NOMO-1 treated with dmso at 0.1 percent for 144 hours (cell line): ENCODE results near the gene PTH1R.

ENCODE experiments used
- DNase-seq: peaks from one replicate; lab custom pipeline; 2025; ENCODE audit not compliant: unreplicated experiment; lab: John Stamatoyannopoulos, UW

PTH1R gene

DNA sequence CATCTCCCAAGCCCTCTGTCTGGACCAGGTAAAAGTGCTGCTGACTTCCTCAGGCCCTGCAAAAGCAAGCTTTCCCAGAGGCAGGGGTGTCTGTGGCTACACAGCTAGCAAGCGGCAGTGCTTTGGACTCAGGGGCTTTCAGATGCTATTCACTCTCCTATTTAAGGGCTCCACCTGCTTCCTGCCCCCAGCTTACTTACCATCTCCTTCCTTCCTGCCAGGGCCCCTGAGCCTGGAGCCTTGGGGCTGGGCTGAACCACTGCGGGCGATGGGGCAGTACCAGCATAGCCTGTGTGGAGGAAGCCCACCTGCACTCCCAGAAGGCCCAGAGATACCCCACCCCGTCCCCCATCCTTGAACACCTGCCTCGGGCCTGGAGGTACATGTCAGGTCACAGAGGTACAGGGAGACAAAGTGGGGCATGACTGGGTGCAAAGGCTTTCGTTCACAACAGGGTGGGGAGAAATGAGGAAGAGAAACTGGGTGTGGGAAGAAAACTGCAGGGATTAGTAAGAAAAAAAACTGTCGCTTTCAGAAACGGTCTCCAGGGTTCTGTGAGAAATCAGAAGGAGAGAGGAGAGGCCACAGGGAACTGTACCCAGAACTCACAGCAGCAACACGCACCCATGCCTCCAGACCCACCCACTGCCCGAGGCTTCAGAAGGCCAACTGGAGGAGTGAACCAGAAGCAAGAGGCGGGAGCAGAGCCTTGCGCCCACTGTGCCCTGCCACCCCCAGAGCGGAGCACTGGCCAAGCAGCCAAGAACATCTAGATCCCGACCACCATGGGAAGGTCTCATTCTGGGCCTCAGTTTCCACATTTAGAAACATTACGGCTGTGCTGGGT is 49.6 kb downstream of the PTH1R start:
- peak; percentile 95 for DNase-seq

DNA sequence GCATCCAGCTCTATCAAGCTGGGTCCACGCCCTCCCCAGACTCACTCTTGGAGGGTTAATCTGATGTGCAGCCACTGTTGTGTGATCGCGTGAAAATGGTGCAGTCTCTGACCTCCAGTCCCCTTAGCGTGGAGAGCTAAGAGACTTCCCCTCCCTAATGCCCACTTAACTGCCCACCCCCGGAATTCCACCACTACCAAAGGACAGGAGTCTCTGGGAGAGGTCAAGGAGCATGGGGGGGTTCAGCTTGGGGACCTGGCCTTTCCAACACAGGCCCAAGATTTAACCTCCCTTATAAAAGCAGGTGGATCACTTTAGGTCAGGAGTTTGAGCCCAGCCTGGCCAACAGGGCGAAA is 50.2 kb downstream of the PTH1R start:
- DNase-seq, result no peak

DNA sequence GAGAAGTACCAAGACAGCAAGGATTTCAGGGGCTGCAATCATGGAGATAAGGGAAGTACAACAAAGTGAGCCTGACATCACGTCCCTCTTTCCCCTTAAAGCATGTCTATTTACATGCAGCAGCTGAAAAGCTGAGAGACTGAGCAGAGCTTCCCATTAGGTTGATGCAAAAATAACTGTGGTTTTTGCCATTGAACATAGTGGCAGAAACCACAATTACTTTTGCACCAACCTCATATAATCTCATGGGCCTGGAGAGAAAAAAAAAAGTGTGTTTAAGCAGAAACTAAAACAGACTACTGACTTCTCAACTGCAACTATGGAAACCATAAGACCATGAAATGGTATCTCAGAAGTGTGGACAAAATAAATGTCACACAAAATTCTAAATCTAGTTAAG is 50.8 kb downstream of the PTH1R start:
- DNase-seq, result peak; percentile 79

DNA sequence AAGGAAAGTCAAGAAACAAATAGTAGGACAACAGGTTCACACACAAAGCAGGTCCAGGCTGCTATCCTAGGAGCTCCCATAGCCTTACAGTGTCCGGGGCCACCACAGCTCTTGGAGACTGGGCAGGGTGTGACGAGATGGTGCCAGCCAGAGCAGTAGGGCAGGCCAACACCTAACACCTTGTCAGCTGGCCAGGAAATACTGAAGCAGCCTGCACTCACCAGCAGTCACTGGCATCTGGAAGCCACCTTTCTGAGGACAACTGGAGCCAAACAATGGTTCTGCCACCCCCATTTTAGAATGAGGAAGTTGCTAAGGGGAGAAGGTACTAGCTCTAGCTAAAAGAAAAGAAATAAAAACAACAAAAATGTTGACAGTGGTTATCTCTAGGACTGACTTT is 51.8 kb downstream of the PTH1R start:
- DNase-seq, result no peak

DNA sequence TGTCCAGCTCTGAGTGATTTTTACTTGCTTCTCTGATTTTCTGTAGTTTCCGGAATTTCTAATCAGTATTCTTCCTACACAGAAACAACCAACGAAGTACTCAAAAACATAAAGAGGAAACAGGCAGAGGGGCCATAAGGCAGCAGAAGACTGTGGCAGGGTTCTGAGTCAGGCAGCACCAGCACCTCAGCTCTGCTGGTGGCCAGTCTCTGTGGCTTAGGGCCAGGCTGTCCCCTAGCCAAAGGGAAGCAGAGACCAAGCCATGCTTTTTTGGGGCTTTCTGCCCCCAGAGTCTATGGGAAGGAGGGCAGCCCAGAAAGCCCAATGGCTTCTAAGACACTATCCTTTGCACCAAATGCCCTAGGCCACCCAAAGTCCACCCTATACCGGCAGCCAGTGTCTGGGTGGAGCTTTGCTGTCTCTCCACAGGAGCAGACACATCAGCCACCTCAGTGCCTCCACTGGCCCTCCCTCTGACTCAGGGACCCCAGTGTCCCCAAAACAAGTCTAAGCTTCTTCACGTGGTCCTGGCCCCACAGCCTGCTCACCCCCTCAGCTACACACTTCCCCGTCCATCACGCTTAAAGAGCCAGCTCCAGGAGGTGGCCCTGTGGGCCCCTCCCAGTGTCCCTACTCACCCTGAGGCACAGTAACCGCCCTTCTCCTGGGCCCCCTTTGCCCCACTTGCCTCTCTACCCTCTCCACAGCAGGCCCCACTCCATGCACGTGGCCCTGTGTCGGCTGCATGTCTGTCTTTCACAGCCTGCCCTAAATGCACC is 52.8 kb downstream of the PTH1R start:
- no peak for DNase-seq

GRCh38 chr3:46930945-46931403 is 53.5 kb downstream of the PTH1R start:
- no peak for DNase-seq

- DNase-seq, result no peak
These were observed 54.3 kb downstream of the PTH1R start for GRCh38 chr3:46931631-46932331.

GRCh38 chr3:46932455-46933225 is 55.1 kb downstream of the PTH1R start:
- no peak for DNase-seq

DNA sequence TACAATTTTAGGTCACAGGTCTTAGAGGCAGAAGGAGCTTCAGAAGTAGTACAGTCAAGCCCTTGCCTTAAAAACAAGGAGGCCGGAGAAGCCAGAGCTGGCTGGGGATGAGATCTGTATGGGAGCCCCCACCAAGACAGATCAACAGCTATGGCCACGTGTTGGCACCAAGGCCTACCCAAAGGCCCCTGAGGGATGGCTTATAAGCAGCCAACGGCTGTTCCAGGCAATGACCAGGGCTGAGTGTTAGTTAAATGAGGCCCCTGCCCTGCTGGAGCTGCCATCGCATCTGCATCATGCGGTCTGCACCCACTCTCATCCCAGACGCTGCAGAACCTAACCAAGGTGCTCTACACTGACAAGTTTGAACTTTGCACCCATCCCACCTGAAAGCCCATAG is 55.7 kb downstream of the PTH1R start:
- no peak for DNase-seq

GRCh38 chr3:46934072-46934471 is 56.6 kb downstream of the PTH1R start:
- no peak for DNase-seq

DNA sequence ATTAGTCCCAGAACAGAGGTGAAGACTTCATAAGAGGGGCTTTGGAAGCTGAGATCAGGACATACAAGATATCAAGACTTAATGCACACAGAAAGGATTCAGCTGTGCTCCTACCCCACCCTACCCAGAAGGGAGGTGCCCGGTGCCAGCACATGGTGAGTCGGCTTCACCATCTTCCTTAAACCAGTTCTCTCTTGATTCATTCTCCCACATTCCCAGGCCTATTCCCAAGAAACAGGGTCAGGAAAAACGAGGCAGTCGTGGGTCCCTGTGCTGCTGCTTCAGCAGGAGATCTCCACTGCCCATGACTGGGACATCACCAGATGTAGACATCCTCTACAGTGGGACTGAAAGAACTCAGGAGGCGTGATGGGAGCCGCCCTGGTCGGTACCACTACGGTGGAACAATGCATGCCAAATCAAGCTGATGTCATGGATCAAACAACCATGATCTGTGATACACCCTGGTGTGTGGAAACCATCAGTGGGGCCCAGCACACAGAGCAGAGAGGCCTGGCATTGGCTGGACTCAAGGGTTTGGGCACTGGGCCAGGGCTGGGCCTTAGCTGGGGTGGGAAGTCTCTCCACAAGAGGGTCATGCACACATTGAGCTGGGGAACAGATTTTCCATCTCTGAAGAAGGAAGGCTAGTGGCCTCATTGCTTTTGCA is 57.1 kb downstream of the PTH1R start:
- no peak for DNase-seq

- no peak for DNase-seq
These were observed 57.8 kb downstream of the PTH1R start for GRCh38 chr3:46935168-46935858.

- DNase-seq, result peak; percentile 71
These were observed 58.6 kb downstream of the PTH1R start for GRCh38 chr3:46935989-46936558.

DNA sequence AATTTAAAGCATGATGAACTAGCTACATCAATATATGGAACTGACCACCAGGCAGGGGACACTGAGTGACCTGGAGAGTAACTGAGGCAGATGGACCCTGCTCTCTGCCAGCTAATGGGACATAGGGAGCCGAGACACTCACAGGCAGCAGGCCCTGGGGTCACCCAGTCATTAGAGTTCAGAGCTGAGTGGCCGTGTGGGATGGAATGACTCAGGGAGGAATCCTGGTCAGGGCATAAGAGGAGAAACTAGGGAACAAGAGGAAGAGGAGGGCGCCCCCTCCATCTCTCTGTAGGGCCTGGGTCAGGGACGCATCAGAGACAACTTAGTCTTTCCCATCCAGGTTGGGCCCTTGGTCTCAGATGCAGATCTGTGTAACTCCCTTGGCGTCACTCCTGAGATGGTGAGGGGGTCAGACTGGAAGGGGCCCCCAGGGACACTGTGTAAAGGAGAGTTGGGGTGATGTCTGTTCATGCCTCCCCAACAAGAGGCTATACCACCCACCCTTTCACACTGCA is 59.3 kb downstream of the PTH1R start:
- no peak for DNase-seq

DNA sequence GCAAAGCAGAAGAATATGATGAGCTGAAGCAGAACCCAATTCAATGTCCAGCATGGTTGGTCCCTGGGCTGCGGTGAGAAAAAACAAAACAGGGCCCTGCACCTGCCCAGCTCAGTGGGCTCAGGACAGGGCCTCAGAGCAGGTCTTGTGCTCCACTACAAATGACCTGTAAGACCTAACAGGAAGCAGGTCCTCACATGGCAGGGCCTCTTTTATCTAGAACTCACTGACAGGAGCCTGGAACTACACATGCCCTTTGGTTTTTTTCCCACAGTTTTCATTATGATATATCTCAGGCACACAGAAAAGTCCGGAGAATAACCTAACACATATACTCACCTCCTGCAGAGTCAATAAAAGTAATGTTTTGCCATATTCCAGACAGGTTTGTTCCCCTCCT is 60.6 kb downstream of the PTH1R start:
- DNase-seq, result no peak

DNA sequence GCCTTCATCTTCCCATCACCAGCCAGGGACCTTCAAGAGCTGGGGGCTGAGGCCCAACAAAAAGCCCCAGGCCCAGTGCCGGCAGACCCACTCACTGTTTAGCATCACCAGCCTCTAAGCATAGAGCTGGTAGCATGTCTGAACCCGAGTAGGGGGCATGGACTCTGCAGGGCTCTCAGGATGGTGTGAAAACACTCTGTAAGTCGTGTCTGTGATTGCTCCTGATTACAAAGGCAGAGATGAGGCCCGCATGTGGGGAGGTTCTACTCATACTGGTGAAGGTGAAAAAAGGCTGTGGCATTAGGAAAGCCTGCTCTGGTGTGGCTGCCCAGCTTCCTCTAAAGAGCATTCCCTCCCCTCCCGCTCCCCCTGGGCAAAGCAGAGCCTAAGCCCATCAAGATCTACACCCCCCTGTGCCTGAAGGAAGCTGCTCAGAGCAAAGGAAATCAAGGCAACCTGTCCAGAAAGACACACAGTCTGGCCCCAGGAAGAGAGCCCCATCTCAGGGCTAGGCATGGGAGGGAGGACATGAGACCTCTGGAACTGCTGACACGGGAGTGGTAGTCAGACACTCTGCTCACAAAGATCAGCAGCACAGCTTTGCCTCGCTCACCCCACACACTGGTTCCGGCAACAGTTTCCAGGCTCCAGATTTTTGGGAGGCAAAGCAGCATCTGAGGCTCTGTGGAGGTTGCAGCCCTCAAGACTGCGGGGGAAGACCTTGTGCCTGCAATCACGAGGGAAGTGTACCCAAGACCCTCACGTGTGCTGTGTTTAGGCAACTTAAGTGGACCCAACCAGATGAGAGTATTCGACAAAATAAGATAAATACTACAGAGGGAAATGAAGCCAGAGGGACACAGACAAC is 62.3 kb downstream of the PTH1R start:
- DNase-seq, result no peak

- DNase-seq, result no peak
These were observed 64.6 kb downstream of the PTH1R start for GRCh38 chr3:46942076-46942475.

DNA sequence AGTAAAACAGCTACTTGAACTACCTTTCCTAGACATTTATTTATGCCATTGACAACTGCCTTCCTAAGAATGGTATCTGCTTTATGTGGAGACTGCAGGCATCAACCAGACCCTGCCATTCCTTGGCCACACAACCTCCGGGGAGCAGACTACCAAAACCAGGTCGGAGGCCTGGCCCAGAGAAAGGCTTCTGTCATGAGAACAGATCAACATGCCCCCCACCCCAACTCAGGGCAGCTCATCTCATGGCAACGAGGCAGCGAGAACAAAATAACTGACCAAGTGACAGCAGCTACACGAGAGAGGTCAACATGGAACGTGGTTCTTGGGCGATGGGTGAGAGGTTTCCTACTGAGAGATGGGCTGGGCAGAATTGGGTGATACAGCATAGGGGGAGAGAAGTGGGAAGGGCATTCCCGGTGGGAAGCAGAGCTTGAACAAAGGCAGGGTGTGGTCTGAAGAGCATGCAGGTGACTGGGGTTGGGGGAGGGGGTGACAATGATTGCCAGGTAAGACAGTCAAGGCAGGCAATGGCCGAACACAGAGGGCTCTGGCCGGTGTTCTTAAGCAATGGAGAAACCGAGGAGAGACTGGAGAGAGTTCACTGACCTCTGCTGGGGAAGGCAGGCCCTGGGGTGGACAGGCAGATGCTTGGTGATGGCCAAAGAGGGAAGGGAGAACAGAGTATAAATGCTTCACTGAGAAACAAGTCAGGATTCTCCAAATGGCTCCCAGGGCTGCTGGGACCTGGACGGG is 65.1 kb downstream of the PTH1R start:
- DNase-seq, result no peak
